ENCODE results near the gene DDX60.
"Not testable (repeated sequence)": the region's sequence is repeated elsewhere in the genome, so short reads cannot be mapped to it uniquely, and the experiment has no call there.

Gene DDX60, protein sequence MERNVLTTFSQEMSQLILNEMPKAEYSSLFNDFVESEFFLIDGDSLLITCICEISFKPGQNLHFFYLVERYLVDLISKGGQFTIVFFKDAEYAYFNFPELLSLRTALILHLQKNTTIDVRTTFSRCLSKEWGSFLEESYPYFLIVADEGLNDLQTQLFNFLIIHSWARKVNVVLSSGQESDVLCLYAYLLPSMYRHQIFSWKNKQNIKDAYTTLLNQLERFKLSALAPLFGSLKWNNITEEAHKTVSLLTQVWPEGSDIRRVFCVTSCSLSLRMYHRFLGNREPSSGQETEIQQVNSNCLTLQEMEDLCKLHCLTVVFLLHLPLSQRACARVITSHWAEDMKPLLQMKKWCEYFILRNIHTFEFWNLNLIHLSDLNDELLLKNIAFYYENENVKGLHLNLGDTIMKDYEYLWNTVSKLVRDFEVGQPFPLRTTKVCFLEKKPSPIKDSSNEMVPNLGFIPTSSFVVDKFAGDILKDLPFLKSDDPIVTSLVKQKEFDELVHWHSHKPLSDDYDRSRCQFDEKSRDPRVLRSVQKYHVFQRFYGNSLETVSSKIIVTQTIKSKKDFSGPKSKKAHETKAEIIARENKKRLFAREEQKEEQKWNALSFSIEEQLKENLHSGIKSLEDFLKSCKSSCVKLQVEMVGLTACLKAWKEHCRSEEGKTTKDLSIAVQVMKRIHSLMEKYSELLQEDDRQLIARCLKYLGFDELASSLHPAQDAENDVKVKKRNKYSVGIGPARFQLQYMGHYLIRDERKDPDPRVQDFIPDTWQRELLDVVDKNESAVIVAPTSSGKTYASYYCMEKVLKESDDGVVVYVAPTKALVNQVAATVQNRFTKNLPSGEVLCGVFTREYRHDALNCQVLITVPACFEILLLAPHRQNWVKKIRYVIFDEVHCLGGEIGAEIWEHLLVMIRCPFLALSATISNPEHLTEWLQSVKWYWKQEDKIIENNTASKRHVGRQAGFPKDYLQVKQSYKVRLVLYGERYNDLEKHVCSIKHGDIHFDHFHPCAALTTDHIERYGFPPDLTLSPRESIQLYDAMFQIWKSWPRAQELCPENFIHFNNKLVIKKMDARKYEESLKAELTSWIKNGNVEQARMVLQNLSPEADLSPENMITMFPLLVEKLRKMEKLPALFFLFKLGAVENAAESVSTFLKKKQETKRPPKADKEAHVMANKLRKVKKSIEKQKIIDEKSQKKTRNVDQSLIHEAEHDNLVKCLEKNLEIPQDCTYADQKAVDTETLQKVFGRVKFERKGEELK (N-terminal part only)

DNA sequence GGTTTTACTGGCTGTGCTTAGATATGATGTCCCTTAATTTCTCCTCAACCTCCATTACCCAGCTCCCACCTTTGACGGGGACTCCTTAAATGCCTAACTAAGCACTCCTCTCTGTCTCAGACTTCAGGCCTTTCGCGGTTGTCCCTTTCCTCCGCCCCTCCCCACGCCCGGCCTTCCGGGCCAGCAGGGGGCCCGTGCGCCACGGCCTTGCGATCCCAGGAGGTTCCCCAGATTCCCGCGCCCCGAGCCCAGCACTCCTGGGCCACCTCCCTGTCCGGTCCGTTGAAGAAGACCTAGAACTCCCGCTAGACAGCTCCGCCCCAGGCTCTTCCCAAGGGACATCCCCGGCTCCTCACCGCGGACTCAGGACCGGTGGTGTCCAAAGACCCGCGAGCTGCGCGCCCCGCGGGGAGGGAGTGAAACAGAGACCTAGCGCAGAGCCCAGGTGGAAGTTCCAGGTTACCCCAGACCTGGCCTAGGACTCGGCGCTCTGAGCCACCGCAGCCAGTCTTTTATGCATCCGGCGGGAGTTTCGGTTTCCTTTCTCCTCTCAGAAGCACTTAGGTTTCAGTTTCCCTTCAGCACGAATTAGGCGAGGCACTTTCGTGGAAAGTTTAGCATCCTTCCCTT is at the start of gene DDX60:
DDX60 (minus strand) TSS at position 487 of the 630 bp plus-strand sequence. CDS start 7,493 bp downstream, outside the sequence.
- peak; percentile 94 to 98 (median 98) for DNase-seq

DNA sequence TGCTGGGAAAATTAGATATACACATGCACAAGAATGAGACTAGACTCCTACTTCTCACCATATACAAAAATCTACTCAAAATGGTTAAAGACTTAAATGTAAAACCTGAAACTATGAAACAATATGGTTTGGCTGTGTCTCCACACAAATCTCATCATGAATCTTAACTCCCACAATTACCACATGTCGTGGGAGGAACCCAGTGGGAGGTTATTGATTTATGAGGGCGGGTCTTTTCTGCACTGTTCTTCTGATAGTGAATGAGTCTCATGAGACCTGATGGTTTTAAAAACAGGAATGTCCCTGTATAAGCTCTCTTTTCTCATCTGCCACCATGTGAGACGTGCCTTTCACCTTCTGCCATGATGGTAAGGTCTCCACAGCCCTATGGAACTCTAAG is 48.5 kb upstream of the DDX60 start:
- no peak for DNase-seq

DNA sequence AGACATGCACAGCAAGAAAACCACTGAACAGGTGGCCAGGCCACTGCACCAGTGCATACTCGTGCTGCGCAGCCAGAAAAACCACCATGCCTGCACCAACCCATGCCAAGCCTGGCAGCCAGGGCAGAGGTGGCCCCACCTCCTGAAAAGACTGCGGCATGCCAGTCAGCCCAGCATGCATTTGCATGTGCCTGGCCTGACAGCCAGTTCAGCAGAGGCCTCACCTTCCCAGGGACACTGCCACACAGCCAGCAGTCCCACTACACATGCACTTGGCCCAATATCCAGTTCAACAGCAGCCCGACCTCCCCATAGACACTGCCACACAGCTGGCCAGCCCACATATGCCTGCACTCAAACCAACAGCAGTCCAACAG is 43.5 kb upstream of the DDX60 start:
- no peak for DNase-seq

DNA sequence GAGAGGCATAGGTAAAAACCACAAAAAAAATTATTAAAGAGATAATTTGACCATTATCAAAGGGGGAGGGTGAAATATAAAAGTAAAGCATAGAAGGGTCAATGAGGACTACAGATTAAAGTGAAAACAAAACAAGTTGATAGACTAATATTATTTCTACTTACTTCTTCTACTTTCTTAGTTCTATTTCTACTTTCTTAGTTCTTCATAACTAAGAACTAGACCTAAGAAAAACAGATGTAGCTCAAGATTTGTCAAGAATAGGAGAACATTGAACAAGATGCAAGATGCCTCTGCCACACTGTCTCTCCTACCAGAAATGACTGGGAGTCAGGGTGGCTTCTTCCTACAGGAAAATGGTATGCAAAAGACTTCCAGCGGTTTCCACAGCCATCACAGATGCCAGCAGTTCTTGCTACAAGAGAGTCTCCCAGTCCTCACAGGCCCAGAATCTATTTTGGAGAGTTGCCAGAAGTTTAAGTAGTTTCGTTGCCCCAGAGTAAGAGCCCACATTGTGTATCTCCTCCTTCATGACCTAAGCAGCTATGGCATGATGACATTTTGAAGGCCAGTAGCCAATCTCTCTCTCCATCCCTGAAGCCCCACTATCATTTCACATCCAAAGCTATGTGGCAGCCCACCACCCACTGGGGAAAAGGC is 42.9 kb upstream of the DDX60 start:
- no peak for DNase-seq

DNA sequence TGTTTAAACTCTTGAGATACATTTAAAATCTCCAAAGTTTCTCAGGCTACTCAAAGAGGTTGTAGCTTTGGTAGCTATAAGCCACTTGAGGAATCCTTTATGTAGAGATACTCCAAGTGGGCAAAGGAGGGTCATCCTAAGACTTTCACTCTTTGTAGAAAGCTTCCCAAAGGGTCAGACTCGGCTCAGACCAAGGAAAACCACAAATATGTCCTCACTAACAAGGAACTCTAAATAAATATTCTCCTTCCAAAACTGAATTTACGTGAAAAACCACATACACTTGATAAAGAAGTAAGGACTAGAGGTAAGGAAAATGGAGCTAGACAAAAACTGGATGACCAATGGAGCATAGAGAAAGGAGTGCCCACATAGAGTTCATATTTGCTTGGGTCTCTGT is 41.7 kb upstream of the DDX60 start:
- no peak for DNase-seq

DNA sequence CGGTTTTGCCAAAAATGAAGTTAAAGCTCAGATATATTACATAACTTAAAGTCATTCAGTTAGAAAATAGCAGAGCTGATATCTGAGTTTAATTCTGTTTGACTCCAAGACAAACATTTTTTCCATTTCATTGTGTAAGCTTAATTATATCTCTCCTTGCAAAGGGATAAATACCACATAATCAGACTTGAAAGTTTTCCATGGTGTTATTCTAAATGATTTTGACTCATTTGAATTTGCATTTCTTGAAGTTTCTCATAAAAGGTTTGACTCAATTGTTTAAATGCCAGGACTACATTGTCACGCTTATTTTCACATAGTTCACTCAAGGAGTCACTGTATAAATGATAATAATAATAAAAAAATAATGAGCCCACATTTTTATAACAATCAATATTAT is 39.4 kb upstream of the DDX60 start:
- no peak for DNase-seq

DNA sequence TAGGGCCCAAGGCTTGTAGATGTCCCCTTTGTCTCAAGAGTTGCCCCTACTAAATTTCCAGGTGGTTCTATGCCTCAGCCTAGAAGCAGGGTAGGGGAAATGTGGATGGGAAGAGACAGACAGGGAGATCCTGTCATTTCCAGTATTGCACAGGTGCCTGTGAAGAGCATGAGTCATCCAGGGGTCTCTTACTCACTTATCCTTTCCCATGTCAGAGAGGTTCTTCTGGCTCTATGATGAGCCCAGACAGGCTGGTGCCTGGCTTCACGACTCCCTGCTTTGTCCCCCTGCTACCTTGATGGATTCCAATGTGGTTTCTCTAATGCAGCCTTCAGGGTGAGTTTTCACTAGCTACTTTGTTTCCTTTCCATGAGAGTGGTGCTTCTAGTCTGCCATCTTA is 35.2 kb upstream of the DDX60 start:
- DNase-seq = peak; percentile 2 to 38 (median 12)

DNA sequence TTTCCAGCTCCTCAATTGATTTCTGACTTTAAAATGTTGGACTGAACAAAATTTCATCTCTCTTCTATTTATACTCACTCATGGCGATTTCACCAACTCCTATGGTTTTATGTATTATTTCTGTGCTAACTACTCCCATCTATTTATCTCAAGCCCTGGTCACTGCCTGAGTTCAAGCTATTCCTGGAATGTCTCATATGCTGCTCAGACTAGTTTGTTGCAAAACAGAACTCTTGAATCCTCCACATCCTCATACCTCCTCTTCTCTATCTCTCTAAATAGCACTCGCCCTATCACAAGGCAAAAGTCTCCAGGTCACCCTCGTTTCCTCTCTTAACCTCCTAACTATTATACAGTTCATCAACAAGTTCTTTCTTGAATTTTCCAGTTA is 19.0 kb upstream of the DDX60 start:
- DNase-seq = no peak

DNA sequence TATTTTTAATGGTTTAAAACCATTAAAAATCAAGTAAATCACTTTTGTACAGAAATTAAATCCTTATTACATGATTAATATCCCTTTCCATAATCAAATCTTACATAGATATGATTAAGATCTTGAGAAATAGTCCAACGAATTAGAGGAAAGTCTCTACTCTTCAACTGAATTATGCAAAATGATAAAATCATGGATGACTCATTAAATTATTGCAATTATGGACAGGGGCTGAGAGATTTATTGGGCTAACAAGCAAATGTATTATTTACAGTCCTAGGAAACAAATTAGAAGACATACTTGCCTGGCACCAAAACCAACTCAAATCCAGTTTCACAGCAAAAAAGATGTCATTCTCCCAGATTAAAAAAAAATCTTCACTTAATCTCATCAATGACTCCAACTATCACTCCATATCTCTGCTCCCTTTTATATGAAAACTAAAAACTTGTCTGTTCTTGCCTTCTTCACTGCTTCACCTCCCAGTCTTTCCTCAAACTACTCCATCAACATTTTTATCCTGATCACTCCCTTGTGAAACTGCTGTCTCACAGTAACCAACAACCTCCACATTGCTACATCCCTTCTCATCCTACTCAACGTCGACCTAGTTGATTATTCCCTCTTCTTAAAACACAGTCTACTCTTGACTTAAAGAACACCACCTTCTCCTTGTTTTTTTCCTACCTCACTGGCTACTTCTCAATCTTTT is 18.4 kb upstream of the DDX60 start:
- DNase-seq = no peak

DNA sequence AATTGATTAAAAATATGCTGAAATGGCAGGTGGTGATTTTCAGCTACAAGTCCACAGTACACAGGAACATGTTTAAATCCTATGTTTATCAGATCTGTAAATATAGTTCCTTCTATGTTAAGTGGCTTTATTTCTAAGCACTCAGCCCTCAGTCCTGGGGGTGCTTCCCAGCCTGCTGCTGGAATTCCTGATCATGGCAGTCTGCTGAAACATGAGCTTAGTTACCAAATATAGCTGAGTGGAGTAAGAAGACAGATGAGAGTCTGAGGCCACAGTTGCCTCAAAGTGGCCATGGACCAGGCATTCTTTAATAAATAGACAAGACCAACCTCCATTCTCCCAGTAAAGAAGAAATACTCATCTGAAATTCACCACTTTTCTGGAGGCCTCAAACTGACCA is 17.1 kb upstream of the DDX60 start:
- DNase-seq = peak in 1 of 3 donors; percentile 18

DNA sequence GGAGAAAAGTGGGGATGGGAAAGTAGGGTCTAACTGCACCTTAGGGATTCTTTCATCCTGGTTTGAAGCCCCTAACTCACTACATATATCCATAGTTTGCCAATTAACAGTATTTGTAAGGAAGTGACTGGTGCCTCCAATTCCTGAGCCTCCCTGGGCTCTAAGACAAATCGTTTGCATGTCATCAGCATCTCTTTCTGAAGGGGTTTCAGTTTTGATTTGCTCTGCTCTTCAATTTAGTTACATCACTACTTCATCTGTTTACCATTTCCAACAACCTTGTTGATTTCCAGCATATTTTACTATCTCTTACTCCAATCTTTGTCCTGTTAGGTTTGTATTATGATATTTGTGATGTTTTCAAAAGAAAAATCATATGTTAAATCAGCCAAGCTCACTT is 15.5 kb upstream of the DDX60 start:
- no peak for DNase-seq

DNA sequence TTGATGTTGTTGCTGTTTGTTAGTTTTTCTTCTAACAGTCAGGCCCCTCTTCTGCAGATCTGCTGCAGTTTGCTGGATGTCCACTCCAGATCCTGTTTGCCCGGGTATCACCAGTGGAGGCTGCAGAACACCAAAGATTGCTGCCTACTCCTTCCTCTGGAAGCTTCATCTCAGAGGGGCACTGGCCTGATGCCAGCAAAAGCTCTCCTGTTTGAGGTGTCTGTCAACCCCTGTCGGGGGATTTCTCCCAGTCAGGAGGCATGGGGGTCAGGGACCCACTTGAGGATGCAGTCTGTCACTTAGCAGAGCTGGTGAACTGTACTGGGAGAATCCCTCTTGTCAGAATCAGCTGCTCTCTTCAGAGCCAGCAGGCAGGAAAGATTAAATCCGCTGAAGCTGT is 12.0 kb upstream of the DDX60 start:
- DNase-seq = not testable (repeated sequence)

DNA sequence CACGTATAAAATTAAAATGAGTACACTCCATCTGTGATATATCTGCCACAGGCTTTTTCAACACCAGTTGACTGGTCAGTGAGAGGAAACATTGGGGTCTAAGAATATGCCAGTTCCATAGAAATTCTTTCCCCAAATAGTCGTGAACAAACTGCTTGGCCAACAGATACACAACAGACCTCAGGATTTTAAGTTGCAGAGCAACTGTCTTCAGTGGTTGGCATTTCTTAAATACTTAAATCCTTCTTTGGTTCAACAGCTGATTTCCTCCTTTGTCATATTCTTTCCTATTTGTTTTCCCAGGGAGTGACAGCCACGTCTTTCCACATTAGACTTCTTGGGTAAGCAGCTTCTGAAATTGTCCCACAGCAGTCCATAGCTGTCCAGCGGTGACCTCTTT is 7.0 kb upstream of the DDX60 start:
- DNase-seq = no peak

DNA sequence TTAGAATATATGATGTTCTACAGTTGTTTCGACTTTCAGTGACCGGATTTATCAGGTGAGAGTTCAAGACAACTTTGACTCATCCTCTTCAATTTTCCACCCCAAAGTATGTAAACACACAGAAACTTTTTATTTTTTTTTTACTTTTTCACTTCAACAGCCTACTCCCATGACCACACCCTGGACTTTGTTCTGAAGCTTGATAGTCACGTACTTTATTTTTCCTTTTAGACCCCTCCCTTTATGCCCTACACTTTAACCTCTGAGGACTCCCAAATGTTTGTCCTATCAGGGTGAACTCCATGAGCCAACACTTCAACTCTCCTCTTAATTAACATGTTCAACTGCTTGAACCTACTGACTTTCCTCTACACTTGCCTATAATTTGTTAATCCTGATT is 2.5 kb upstream of the DDX60 start:
- no peak for DNase-seq

DNA sequence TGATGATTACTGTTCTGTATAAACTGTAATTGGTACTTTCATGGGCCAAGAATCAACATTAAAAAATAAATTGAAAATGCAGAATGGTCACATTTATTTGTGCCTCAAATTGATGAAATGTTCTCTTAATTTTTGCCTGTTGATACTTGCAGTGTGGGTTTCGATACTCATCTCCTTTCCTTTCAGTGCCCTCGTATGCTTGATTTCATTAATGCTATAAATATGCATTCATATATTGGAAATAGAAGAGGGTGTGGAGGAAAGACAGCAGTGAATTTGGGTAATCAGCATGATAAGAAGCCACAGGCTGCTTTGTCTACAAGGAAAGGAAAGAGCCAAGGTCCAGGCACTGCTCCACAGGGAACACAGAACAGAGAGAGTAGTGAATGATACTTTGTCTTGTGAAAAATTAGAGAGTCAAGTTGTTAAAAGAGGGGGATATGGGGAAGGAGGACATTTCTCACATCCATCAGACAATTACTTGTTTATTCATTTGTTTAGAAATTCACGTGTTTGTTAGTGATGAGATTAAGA is 1.0 kb upstream of the DDX60 start:
- no peak for DNase-seq

DNA sequence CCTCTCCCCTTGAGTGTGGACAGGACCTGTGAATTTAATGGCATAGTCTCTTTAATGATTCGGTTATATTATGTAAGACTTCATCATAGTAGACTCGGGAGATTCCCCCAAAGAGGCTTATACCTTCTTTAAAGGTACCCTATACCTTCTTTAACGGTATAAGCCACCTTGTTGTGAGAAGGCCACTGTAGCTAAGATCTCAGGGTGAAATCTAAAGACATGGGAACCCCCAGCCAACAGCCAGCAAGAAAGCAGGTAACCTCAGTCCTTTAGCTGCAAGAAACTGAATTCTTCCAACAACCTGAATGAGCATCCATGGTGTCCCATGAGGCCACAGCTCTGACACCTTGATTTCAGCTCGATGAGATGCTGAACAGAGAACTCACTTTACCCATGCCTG is 931 bp downstream of the DDX60 start:
- peak; percentile 27 to 50 (median 31) for DNase-seq

DNA sequence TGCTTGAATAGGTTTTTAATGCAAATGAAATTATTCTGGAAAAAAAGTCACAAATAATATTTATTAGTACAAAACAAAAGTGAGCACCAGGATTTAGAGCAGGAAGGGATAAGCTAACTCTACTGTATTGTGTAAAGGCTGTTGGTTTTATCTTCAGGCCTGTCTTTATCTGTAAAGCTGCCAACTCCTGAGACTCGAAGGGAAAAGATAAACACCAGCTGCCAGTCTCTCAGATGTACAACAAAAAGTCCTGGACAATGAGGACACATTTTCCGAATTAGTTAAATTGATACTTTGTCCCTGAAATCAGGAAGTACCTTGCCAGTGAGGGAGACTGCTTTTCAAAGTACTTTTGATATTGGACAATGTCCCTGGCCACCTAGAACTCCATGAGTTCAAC is 8.8 kb downstream of the DDX60 start:
- DNase-seq = no peak

DNA sequence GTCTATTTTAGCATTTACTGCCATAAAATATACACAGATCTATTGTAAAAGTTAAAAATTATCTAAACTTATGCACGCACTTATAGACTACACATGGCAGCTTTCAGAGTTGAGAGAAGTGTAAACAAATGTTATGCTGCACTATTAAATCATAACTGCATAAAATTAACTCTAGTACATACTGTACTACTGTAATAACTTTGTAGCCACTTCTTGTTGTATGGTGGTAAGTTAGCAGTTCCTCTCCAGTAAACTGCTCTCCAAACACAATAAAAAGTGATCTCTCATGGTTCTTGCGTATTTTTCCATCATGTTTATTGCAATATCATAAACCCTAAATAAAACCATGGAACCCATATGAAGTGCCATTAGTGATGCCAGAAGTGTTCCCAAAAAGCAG is 9.6 kb downstream of the DDX60 start:
- no peak for DNase-seq

DNA sequence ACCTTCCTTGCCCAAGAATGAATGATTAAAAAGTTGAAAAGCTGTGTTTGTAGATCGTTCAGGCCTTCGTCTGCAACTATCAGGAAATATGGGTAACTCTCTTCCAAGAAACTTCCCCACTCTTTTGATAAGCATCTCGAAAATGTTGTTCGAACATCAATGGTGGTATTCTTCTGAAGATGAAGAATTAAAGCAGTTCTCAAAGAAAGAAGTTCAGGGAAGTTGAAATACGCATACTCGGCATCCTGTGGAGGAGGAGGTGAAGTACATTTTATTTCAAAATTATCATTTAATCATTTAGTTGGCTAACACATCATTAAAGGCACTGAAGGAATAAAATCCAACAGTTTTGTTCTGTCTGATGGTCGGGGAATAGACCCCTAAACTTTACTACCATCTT is 12.1 kb downstream of the DDX60 start:
- no peak for DNase-seq

DNA sequence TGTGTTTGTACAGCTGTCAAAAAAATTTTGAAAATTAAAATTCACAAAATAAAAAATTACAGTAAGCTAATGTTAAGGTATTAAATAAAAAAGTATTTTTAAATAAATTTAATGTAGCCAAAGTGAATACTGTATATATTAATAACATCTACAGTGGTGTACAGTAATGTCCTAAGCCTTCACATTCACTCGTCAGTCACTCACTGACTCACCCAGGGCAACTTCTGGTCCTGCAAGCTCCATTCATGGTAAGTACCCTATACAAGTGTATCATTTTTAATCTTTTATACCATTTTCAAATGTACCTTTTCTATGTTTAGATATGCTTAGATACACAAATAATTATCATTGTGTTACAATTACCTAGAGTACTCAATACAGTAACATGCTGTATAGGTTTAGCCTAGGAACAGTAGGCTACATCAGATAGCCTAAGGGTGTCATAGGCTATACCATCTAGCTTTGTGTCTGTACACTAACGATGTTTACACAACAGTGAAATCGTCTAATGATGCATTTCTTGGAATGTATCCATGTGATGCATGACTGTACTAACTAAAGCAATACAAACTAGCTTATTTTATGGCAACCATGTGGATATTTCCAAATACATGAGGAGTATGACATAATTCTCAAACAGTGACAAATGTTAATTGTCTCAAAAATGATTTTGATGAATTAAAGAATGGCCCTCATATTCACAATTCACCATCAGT is 13.7 kb downstream of the DDX60 start:
- peak in 2 of 3 donors; percentile 27 to 28 for DNase-seq

DNA sequence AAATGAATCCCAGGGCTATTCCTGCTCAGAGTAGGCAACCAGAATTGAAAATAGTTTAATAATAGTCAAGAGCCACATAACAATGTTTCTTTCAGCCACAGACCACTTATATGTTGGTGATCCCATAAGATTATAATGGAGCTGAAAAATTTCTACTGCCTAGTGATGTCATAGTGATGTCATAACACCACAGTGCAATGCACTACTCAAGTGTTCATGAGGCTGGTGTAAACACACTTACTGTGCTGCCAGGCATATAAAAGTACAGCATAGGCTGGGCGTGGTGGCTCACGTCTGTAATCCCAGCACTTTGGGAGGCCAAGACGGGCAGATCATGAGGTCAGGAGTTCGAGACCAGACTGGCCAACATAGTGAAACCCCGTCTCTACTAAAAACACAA is 15.1 kb downstream of the DDX60 start:
- DNase-seq = not testable (repeated sequence)

Data from suppressor macrophage treated with lipopolysaccharide for 1 hour (primary cell).